ENCODE measurements around the gene KRTAP5-1. TPM values are rescaled to one million over a fixed set of nuclear protein-coding genes. Genes with fewer than 3 reads are reported as not detected.

KRTAP5-1 gene
- total RNA-seq, 1 donor from 2014 or later, result not detected

GRCh38 chr11:1558775-1559110 lies 26.3 kb downstream of the KRTAP5-1 start:
- Mint-ChIP-seq H3K36me3 (ENCODE audit: low read depth) (peaks cover 2% of the 10 kb centered on the region), H3K4me3 (no peak overlapping the region), H3K9me3 (no peaks in the 10 kb centered on the region), H3K27ac (no peak overlapping the region), H3K27me3 (peaks cover 20% of the 10 kb centered on the region), H3K4me1 (no peaks in the 10 kb centered on the region)
- CTCF ChIA-PET, result interaction anchor here (0.6 kb wide), 1 partner anchor 485 kb away, joined by 5 read pairs; no protein-coding TSS in a partner anchor
- intact Hi-C loops (cut with micrococcal nuclease), result no loop called here
- no peak for ATAC-seq (ENCODE audit: low read depth)
- DNase-seq, result no peak
- POLR2A ChIA-PET, result interaction anchor here (0.6 kb wide), 1 partner anchor 16 kb away, joined by 4 read pairs; no protein-coding TSS in a partner anchor
- TF ChIP-seq CTCF (IDR thresholded peaks at IDR 0.05), result no peak

- peaks cover 26% of the 10 kb centered on the region for H3K27me3 Mint-ChIP-seq
- ChIA-PET POLR2A (interaction anchor here (0.7 kb wide), 1 partner anchor 84 kb away, joined by 5 read pairs; no protein-coding TSS in a partner anchor), CTCF (no interaction called here)
- TF ChIP-seq CTCF (IDR thresholded peaks at IDR 0.05), result no peak
- no peak for ATAC-seq (ENCODE audit: low read depth)
- DNase-seq, result no peak
- H3K9me3 Mint-ChIP-seq, result no peaks in the 10 kb centered on the region
- peaks cover 2% of the 10 kb centered on the region for H3K36me3 Mint-ChIP-seq (ENCODE audit: low read depth)
- no peak overlapping the region for H3K4me3 Mint-ChIP-seq
- no peaks in the 10 kb centered on the region for H3K4me1 Mint-ChIP-seq
- H3K27ac Mint-ChIP-seq, result no peak overlapping the region
- intact Hi-C loops (cut with micrococcal nuclease), result no loop called here
Observed at GRCh38 chr11:1557904-1558774, 26.9 kb downstream of the KRTAP5-1 start.

DNA sequence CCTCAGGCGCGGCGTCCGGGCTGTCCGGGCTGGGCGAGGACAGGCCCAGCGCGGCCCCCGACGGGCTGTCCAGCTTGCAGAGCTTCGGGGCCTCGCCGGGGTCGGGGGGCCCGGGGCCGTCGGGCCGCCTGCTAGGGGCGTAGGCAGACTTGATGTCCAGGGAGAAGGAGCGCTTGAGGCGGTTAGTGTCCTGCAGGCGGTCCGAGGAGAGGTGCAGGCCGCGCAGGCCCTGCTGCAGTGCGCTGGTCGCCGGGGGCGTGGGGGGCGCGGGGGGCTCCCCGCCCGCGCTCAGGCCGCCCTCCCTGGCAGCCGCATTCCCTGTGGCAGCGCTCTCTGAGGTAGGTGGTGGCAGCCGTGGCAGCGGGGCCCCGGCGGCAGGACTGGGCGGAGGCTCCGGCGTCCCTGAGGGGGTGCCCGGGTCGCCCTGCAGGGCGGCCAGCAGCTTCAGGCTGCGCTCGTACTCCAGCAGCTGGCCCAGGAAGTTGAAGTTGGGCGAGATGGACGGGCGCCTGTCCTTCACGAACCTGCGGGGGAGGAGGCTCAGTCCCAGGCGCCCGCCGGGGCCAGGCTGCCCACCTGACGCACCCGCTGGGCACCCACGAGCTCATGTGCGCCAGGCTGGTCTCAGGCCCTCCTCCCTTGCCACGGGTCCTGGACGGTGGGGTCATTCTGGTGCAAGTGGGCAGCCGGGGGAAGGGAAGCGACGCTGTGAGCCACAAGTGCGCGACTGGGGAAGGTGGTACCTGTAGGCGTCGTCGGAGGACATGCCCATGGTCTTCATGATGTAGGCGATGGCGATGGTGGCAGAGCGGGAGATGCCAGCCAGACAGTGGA lies 27.8 kb downstream of the KRTAP5-1 start:
- Mint-ChIP-seq H3K27ac (no peak overlapping the region), H3K27me3 (peaks cover 26% of the 10 kb centered on the region), H3K4me1 (no peaks in the 10 kb centered on the region), H3K36me3 (ENCODE audit: low read depth) (peaks cover 2% of the 10 kb centered on the region), H3K4me3 (no peak overlapping the region), H3K9me3 (no peaks in the 10 kb centered on the region)
- no peak for DNase-seq
- no peak for TF ChIP-seq CTCF (IDR thresholded peaks at IDR 0.05)
- no peak for ATAC-seq (ENCODE audit: low read depth)
- ChIA-PET POLR2A (interaction anchor here (0.7 kb wide), 1 partner anchor 85 kb away, joined by 5 read pairs; no protein-coding TSS in a partner anchor), CTCF (no interaction called here)
- intact Hi-C loops (cut with micrococcal nuclease), result no loop called here

GRCh38 chr11:1556278-1556902 lies 28.7 kb downstream of the KRTAP5-1 start:
- Mint-ChIP-seq H3K27ac (no peak overlapping the region), H3K4me3 (no peak overlapping the region), H3K27me3 (peaks cover 26% of the 10 kb centered on the region), H3K4me1 (no peaks in the 10 kb centered on the region), H3K9me3 (no peaks in the 10 kb centered on the region), H3K36me3 (ENCODE audit: low read depth) (peaks cover 2% of the 10 kb centered on the region)
- ChIA-PET CTCF (no interaction called here), POLR2A (no interaction called here)
- DNase-seq (no peak), ATAC-seq (ENCODE audit: low read depth) (no peak)
- intact Hi-C loops (cut with micrococcal nuclease), result no loop called here
- no peak for TF ChIP-seq CTCF (IDR thresholded peaks at IDR 0.05)
